OCI-LY7 (cell line): ENCODE measurements around the gene PSENEN. TPM values are rescaled to one million over a fixed set of nuclear protein-coding genes. Genes with fewer than 3 reads are reported as not detected.
"Not testable (repeated sequence)": the region's sequence is repeated elsewhere in the genome, so short reads cannot be mapped to it uniquely, and the experiment has no call there.

Experiments used
- BruUV-seq: library from RNA; stranded (reverse); fragments of 400-500 nt; replicated peaks from 2 replicates; lab custom pipeline; 2021; lab: Mats Ljungman, UMichigan
- CTCF ChIA-PET: fragments of 300-600 bp; sonication (Branson Sonifier 250); formaldehyde crosslinking; loops from one replicate; lab custom pipeline; 2022; ENCODE audit warnings: antibody characterized with exemption; ENCODE audit not compliant: unreplicated experiment; lab: Charles Lee
- POLR2A ChIA-PET: fragments of 300-600 bp; sonication (Branson Sonifier 250); formaldehyde crosslinking; loops from one replicate; lab custom pipeline; 2022; ENCODE audit warnings: antibody characterized with exemption; lab: Charles Lee
- DNase-seq: peaks from one replicate; pipeline ENCODE4 v3.0.0-alpha.2; 2015; ENCODE audit warnings: low spot score
- H2AFZ ChIP-seq: fragments of 200-600 bp; sonication (generic), shearing (Covaris generic); 2 replicates; pipeline ENCODE4 v1.6.1; 2014; ENCODE audit warnings: mild to moderate bottlenecking, antibody characterized with exemption, low read length, moderate library complexity
- H3K27ac ChIP-seq: fragments of 200-600 bp; sonication (generic); 2 replicates; pipeline ENCODE4 v1.5.1; 2014; ENCODE audit warnings: mixed run types, low read depth, mild to moderate bottlenecking, moderate library complexity, low read length, inconsistent platforms; ENCODE audit not compliant: poor library complexity, severe bottlenecking
- H3K36me3 ChIP-seq: fragments of 200-600 bp; sonication (generic); 2 replicates; pipeline ENCODE4 v1.6.1; 2014; ENCODE audit warnings: mild to moderate bottlenecking, antibody characterized with exemption, low read length, moderate library complexity, mixed read lengths; ENCODE audit not compliant: insufficient read depth
- H3K4me1 ChIP-seq: fragments of 200-600 bp; sonication (generic); 2 replicates; pipeline ENCODE4 v1.5.1; 2014; ENCODE audit warnings: mild to moderate bottlenecking, low read length; ENCODE audit not compliant: insufficient read depth, poor library complexity, severe bottlenecking
- H3K4me2 ChIP-seq: fragments of 200-600 bp; sonication (generic); 2 replicates; pipeline ENCODE4 v1.6.1; 2014; ENCODE audit warnings: mild to moderate bottlenecking, low read length
- H3K4me3 ChIP-seq: fragments of 200-600 bp; sonication (generic); 2 replicates; pipeline ENCODE4 v1.5.1; 2014; ENCODE audit warnings: mild to moderate bottlenecking, low read depth, low read length; ENCODE audit not compliant: poor library complexity, severe bottlenecking
- H3K79me2 ChIP-seq: fragments of 200-600 bp; sonication (generic); 2 replicates; pipeline ENCODE4 v1.6.1; 2016; ENCODE audit warnings: low read depth, mild to moderate bottlenecking, low read length, moderate library complexity, mixed read lengths; ENCODE audit not compliant: insufficient read depth
- H3K9me2 ChIP-seq: fragments of 200-600 bp; sonication (generic); 2 replicates; pipeline ENCODE4 v1.6.1; 2016; ENCODE audit warnings: mild to moderate bottlenecking, low read length, mixed read lengths; ENCODE audit not compliant: insufficient read depth
- H3K9me3 ChIP-seq: fragments of 200-600 bp; sonication (generic); 2 replicates; pipeline ENCODE4 v1.6.1; 2014; ENCODE audit warnings: mild to moderate bottlenecking, mixed run types, low read length, mixed read lengths
- H4K20me1 ChIP-seq: fragments of 200-600 bp; sonication (generic); 2 replicates; pipeline ENCODE4 v1.6.1; 2014; ENCODE audit warnings: mild to moderate bottlenecking, antibody characterized with exemption, low read length, moderate library complexity, mixed read lengths; ENCODE audit not compliant: insufficient read depth
- CTCF ChIP-seq: fragments of 200-600 bp; sonication (generic); conservative IDR thresholded peaks from 2 replicates; pipeline ENCODE4 v1.5.1; 2014; ENCODE audit warnings: mild to moderate bottlenecking, antibody characterized with exemption, low read length, moderate library complexity, mixed read lengths
- EZH2phosphoT487 ChIP-seq: fragments of 200-600 bp; sonication (generic); IDR thresholded peaks from 2 replicates; pipeline ENCODE4 v1.6.1; 2018; ENCODE audit warnings: low read depth, borderline replicate concordance, mild to moderate bottlenecking, mixed run types, antibody characterized with exemption, low read length, moderate library complexity, mixed read lengths
- intact Hi-C: fragments of 100-400 bp; cut with micrococcal nuclease; formaldehyde crosslinking; loops from one replicate; pipeline ENCODE4 v1.10.0; 2022; ENCODE audit not compliant: unreplicated experiment
- total RNA-seq, 2 experiments: library from RNA; depleted of rRNA in 1 of 2; stranded (reverse); fragments of >200 nt in 1 of 2; shearing (Covaris generic) in 1 of 2; gene quantifications; 2 replicates each; pipeline ENCODE4 v1.2.3, GENCODE V29; 2014 to 2022

Gene PSENEN
- total RNA-seq, 2 experiments from 2014 or later = 25.7 to 51.0 TPM

DNA sequence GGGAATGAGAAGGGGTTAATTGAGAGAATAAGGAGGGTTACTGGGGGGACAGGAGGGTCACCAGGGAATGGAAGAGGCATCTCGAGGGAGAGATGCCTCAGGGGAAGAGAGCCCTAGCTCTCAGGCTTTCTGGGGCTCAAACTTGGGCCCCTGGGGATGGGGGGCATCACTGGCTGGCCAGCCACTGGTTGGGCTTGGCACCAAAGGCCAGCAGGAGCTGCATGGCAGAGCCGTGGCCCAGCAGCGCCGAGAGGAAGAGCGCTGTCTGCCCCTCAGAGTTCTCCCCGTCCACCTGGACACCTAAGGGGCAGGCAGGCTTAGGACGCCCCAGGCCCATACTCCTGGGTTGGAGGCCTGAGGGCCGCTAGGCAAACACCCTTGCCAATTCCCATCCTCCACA, 47.4 kb downstream of the PSENEN start:
- ChIA-PET CTCF (no interaction called here), POLR2A (no interaction called here)
- Histone ChIP-seq H4K20me1 (no peaks in the 10 kb centered on the region), H3K79me2 (no peaks in the 10 kb centered on the region), H3K36me3 (no peaks in the 10 kb centered on the region), H3K4me3 (no peak overlapping the region), H3K27ac (no peak overlapping the region), H3K9me3 (no peaks in the 10 kb centered on the region), H2AFZ (no peak overlapping the region), H3K9me2 (no peaks in the 10 kb centered on the region), H3K4me1 (no peaks in the 10 kb centered on the region), H3K4me2 (no peak overlapping the region)
- no TSS peak for BruUV-seq
- TF ChIP-seq CTCF = no peak
- TF ChIP-seq EZH2phosphoT487 = no peak
- intact Hi-C loops = no loop called here
- no peak for DNase-seq

GRCh38 chr19:35793381-35794165, 48.1 kb downstream of the PSENEN start:
- Histone ChIP-seq H3K4me2 (no peak overlapping the region), H3K9me2 (no peaks in the 10 kb centered on the region), H3K9me3 (no peaks in the 10 kb centered on the region), H3K79me2 (no peaks in the 10 kb centered on the region), H3K27ac (no peak overlapping the region), H4K20me1 (no peaks in the 10 kb centered on the region), H3K4me3 (no peak overlapping the region), H3K36me3 (no peaks in the 10 kb centered on the region), H3K4me1 (no peaks in the 10 kb centered on the region), H2AFZ (no peak overlapping the region)
- ChIA-PET CTCF (no interaction called here), POLR2A (no interaction called here)
- TF ChIP-seq EZH2phosphoT487 (no peak), CTCF (no peak)
- no TSS peak for BruUV-seq
- no peak for DNase-seq
- intact Hi-C loops = no loop called here

- POLR2A ChIA-PET, H3K27ac ChIP-seq, H4K20me1 ChIP-seq, H3K9me2 ChIP-seq, BruUV-seq, CTCF ChIA-PET, H3K4me3 ChIP-seq, H3K36me3 ChIP-seq, H3K4me1 ChIP-seq, intact Hi-C loops, H3K9me3 ChIP-seq, DNase-seq, H3K4me2 ChIP-seq, H3K79me2 ChIP-seq, H2AFZ ChIP-seq: not testable (repeated sequence)
These were observed 50.1 kb downstream of the PSENEN start for GRCh38 chr19:35795564-35795963.

Other genes starting within 250 kb of the PSENEN start
- gene DMKN, start 232.0 kb upstream of the PSENEN start, total RNA-seq (2014; rRNA removed; shearing (Covaris generic)) = not detected in 2 replicates
- gene DMKN, start 232.0 kb upstream of the PSENEN start, total RNA-seq (2022) = not detected in 2 replicates
- not detected in 2 replicates for gene SBSN, start 217.3 kb upstream of the PSENEN start, total RNA-seq (2014; rRNA removed; shearing (Covaris generic))
- not detected in 2 replicates for gene SBSN, start 217.3 kb upstream of the PSENEN start, total RNA-seq (2022)
- not detected in 2 replicates for gene GAPDHS, start 212.2 kb upstream of the PSENEN start, total RNA-seq (2014; rRNA removed; shearing (Covaris generic))
- not detected in 2 replicates for gene GAPDHS, start 212.2 kb upstream of the PSENEN start, total RNA-seq (2022)
- 83.2 and 85.8 TPM in 2 replicates for gene TMEM147, start 200.0 kb upstream of the PSENEN start, total RNA-seq (2014; rRNA removed; shearing (Covaris generic))
- gene TMEM147, start 200.0 kb upstream of the PSENEN start, total RNA-seq (2022) = 40.9 and 47.1 TPM in 2 replicates
- gene ATP4A, start 182.0 kb upstream of the PSENEN start, total RNA-seq (2014; rRNA removed; shearing (Covaris generic)) = 0.15 and 0.92 TPM in 2 replicates
- 0.33 and 0.36 TPM in 2 replicates for gene ATP4A, start 182.0 kb upstream of the PSENEN start, total RNA-seq (2022)
- not detected in 2 replicates for gene PMIS2, start 159.5 kb upstream of the PSENEN start, total RNA-seq (2014; rRNA removed; shearing (Covaris generic))
- not detected in 2 replicates for gene PMIS2, start 159.5 kb upstream of the PSENEN start, total RNA-seq (2022)
- 61.5 and 66.8 TPM in 2 replicates for gene HAUS5, start 132.9 kb upstream of the PSENEN start, total RNA-seq (2014; rRNA removed; shearing (Covaris generic))
- gene HAUS5, start 132.9 kb upstream of the PSENEN start, total RNA-seq (2022) = 58.1 and 59.7 TPM in 2 replicates
- gene RBM42, start 116.6 kb upstream of the PSENEN start, total RNA-seq (2014; rRNA removed; shearing (Covaris generic)) = 62.0 and 73.6 TPM in 2 replicates
- gene RBM42, start 116.6 kb upstream of the PSENEN start, total RNA-seq (2022) = 105 and 115 TPM in 2 replicates
- 0.25 and 0.57 TPM in 2 replicates for gene ETV2, start 103.9 kb upstream of the PSENEN start, total RNA-seq (2014; rRNA removed; shearing (Covaris generic))
- 1.7 and 2.0 TPM in 2 replicates for gene ETV2, start 103.9 kb upstream of the PSENEN start, total RNA-seq (2022)
- 404 and 536 TPM in 2 replicates for gene COX6B1, start 97.3 kb upstream of the PSENEN start, total RNA-seq (2014; rRNA removed; shearing (Covaris generic))
- gene COX6B1, start 97.3 kb upstream of the PSENEN start, total RNA-seq (2022) = 373 and 395 TPM in 2 replicates
- not detected in 2 replicates for gene UPK1A, start 79.1 kb upstream of the PSENEN start, total RNA-seq (2014; rRNA removed; shearing (Covaris generic))
- gene UPK1A, start 79.1 kb upstream of the PSENEN start, total RNA-seq (2022) = not detected in 2 replicates
- not detected in 2 replicates for gene ZBTB32, start 41.1 kb upstream of the PSENEN start, total RNA-seq (2014; rRNA removed; shearing (Covaris generic))
- not detected in 2 replicates for gene ZBTB32, start 41.1 kb upstream of the PSENEN start, total RNA-seq (2022)
- 18.0 and 25.2 TPM in 2 replicates for gene KMT2B, start 27.6 kb upstream of the PSENEN start, total RNA-seq (2014; rRNA removed; shearing (Covaris generic))
- gene KMT2B, start 27.6 kb upstream of the PSENEN start, total RNA-seq (2022) = 56.2 and 57.2 TPM in 2 replicates
- 8.5 and 11.4 TPM in 2 replicates for gene IGFLR1, start 3.2 kb upstream of the PSENEN start, total RNA-seq (2014; rRNA removed; shearing (Covaris generic))
- gene IGFLR1, start 3.2 kb upstream of the PSENEN start, total RNA-seq (2022) = 18.3 and 21.5 TPM in 2 replicates
- gene U2AF1L4, start 233 bp upstream of the PSENEN start, total RNA-seq (2014; rRNA removed; shearing (Covaris generic)) = 16.1 and 33.6 TPM in 2 replicates
- 35.2 and 37.5 TPM in 2 replicates for gene U2AF1L4, start 233 bp upstream of the PSENEN start, total RNA-seq (2022)
- gene LIN37, start 2.9 kb downstream of the PSENEN start, total RNA-seq (2014; rRNA removed; shearing (Covaris generic)) = 6.0 and 11.6 TPM in 2 replicates
- gene LIN37, start 2.9 kb downstream of the PSENEN start, total RNA-seq (2022) = 11.7 and 20.0 TPM in 2 replicates
- not detected in 2 replicates for gene HSPB6, start 11.4 kb downstream of the PSENEN start, total RNA-seq (2014; rRNA removed; shearing (Covaris generic))
- 1.7 and 1.8 TPM in 2 replicates for gene HSPB6, start 11.4 kb downstream of the PSENEN start, total RNA-seq (2022)
- gene PROSER3, start 12.5 kb downstream of the PSENEN start, total RNA-seq (2014; rRNA removed; shearing (Covaris generic)) = 15.2 and 17.2 TPM in 2 replicates
- 66.1 and 70.6 TPM in 2 replicates for gene PROSER3, start 12.5 kb downstream of the PSENEN start, total RNA-seq (2022)
- gene ARHGAP33, start 29.9 kb downstream of the PSENEN start, total RNA-seq (2014; rRNA removed; shearing (Covaris generic)) = 15.1 and 21.3 TPM in 2 replicates
- gene ARHGAP33, start 29.9 kb downstream of the PSENEN start, total RNA-seq (2022) = 94.6 and 130 TPM in 2 replicates
- gene PRODH2, start 67.2 kb downstream of the PSENEN start, total RNA-seq (2014; rRNA removed; shearing (Covaris generic)) = not detected in 2 replicates
- not detected in 2 replicates for gene PRODH2, start 67.2 kb downstream of the PSENEN start, total RNA-seq (2022)
- not detected in 2 replicates for gene NPHS1, start 106.9 kb downstream of the PSENEN start, total RNA-seq (2014; rRNA removed; shearing (Covaris generic))
- gene NPHS1, start 106.9 kb downstream of the PSENEN start, total RNA-seq (2022) = not detected in 2 replicates
- 0.95 and 1.4 TPM in 2 replicates for gene KIRREL2, start 111.3 kb downstream of the PSENEN start, total RNA-seq (2014; rRNA removed; shearing (Covaris generic))
- 2.0 and 2.2 TPM in 2 replicates for gene KIRREL2, start 111.3 kb downstream of the PSENEN start, total RNA-seq (2022)
- gene APLP1, start 122.9 kb downstream of the PSENEN start, total RNA-seq (2014; rRNA removed; shearing (Covaris generic)) = 0.13 TPM in 1 of 2 replicates, not detected in the other
- 0.70 and 1.2 TPM in 2 replicates for gene APLP1, start 122.9 kb downstream of the PSENEN start, total RNA-seq (2022)
- gene NFKBID, start 154.9 kb downstream of the PSENEN start, total RNA-seq (2014; rRNA removed; shearing (Covaris generic)) = 48.6 and 57.4 TPM in 2 replicates
- 40.5 and 42.6 TPM in 2 replicates for gene NFKBID, start 154.9 kb downstream of the PSENEN start, total RNA-seq (2022)
- 8.1 and 15.0 TPM in 2 replicates for gene HCST, start 156.9 kb downstream of the PSENEN start, total RNA-seq (2014; rRNA removed; shearing (Covaris generic))
- 25.2 and 36.0 TPM in 2 replicates for gene HCST, start 156.9 kb downstream of the PSENEN start, total RNA-seq (2022)
- gene TYROBP, start 162.6 kb downstream of the PSENEN start, total RNA-seq (2014; rRNA removed; shearing (Covaris generic)) = not detected in 2 replicates
- gene TYROBP, start 162.6 kb downstream of the PSENEN start, total RNA-seq (2022) = not detected in 2 replicates
- 2.8 and 3.1 TPM in 2 replicates for gene LRFN3, start 190.7 kb downstream of the PSENEN start, total RNA-seq (2014; rRNA removed; shearing (Covaris generic))
- 3.4 and 6.0 TPM in 2 replicates for gene LRFN3, start 190.7 kb downstream of the PSENEN start, total RNA-seq (2022)
- 52.6 and 60.9 TPM in 2 replicates for gene SDHAF1, start 249.5 kb downstream of the PSENEN start, total RNA-seq (2014; rRNA removed; shearing (Covaris generic))
- gene SDHAF1, start 249.5 kb downstream of the PSENEN start, total RNA-seq (2022) = 24.2 and 26.1 TPM in 2 replicates